Vagina (tissue), 2 donors: ENCODE data around the gene BSND.

Source experiments
- POLR2A ChIP-seq, 2 donors: fragments of 450-650 bp; IDR thresholded peaks; one replicate each; pipeline ENCODE4 v1.6.1; 2017; ENCODE audit warnings: antibody characterized with exemption in 2 of 2, mild to moderate bottlenecking in 2 of 2, moderate library complexity in 2 of 2
- POLR2AphosphoS5 ChIP-seq, 2 donors: sonication (generic); formaldehyde crosslinking; IDR thresholded peaks; one replicate each; pipeline ENCODE4 v1.9.0; 2017; ENCODE audit warnings: antibody characterized with exemption in 2 of 2, mild to moderate bottlenecking in 2 of 2, low read depth in 1 of 2; ENCODE audit not compliant: insufficient read depth in 1 of 2
- TF ChIP-seq, protein P1 (sequence below), 3 experiments: fragments of 450-650 bp in 2 of 3; fragments of 200-600 bp in 1 of 3; sonication (generic) in 1 of 3; IDR thresholded peaks; one replicate each; pipeline ENCODE4 v1.5.1; 2017 to 2019; ENCODE audit warnings: antibody characterized with exemption in 3 of 3, mild to moderate bottlenecking in 2 of 3, moderate library complexity in 2 of 3

DNA sequence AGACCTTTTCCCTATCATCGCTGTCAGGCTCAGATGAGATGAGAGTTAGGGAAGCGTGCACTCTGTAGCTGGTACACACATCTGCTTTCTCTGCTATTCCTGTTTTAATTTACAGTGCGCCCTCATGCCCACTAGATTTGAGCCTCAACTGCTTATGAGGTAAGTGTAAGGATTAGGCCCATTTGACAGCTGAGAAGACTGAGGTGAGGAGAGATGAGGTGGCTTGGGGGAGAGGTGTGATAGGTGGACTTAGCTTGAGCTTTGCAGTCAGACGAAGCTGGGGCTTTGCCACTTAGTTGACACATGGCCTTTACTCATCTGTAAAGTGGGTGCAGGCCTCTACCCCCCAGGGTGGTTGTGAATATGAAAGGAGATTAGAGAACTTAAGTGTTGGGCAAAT, 9.8 kb upstream of the BSND start:
- TF ChIP-seq POLR2A (IDR thresholded peaks at IDR 0.05) (no peak), POLR2AphosphoS5 (IDR thresholded peaks at IDR 0.05; ENCODE audit: insufficient read depth in 1 of 2, low read depth in 1 of 2) (no peak)
- TF ChIP-seq, protein P1, sequence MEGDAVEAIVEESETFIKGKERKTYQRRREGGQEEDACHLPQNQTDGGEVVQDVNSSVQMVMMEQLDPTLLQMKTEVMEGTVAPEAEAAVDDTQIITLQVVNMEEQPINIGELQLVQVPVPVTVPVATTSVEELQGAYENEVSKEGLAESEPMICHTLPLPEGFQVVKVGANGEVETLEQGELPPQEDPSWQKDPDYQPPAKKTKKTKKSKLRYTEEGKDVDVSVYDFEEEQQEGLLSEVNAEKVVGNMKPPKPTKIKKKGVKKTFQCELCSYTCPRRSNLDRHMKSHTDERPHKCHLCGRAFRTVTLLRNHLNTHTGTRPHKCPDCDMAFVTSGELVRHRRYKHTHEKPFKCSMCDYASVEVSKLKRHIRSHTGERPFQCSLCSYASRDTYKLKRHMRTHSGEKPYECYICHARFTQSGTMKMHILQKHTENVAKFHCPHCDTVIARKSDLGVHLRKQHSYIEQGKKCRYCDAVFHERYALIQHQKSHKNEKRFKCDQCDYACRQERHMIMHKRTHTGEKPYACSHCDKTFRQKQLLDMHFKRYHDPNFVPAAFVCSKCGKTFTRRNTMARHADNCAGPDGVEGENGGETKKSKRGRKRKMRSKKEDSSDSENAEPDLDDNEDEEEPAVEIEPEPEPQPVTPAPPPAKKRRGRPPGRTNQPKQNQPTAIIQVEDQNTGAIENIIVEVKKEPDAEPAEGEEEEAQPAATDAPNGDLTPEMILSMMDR (IDR thresholded peaks at IDR 0.05), result no peak
